COR-L47 (cell line): ENCODE measurements around the gene ITGB6.

Source experiments
- DNase-seq: peaks from one replicate; lab custom pipeline; 2025; lab: John Stamatoyannopoulos, UW

ITGB6 gene

DNA sequence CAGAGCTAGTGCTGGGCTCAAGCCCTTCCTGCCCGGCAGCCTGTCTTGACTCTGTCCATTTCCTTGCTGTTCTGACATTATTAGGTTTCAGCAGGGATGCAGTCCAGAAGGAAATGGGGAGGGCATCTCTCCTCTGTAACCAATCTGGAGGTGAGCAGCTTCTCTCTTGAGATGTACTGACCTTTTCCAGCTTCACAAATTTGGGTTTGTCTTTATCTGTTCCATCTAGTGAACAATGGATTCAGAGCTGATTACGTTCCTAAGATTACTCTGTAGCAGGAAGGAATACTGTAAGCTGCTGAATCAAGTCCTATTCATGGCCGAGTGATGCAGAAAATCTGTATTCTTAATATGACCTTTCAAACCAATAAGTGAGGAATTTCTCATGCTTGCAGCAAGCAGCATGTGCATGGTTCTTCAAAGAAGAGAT lies 148.7 kb downstream of the ITGB6 start:
- no peak for DNase-seq

GRCh38 chr2:160050147-160050546 lies 149.9 kb downstream of the ITGB6 start:
- no peak for DNase-seq
